ENCODE results near the gene HDAC4. TPM values are rescaled to one million over a fixed set of nuclear protein-coding genes. Genes with fewer than 3 reads are reported as not detected.

The HDAC4 gene
- total and polyA plus RNA-seq, 2 experiments from 2014 or later: 8.1 to 41.8 TPM

DNA sequence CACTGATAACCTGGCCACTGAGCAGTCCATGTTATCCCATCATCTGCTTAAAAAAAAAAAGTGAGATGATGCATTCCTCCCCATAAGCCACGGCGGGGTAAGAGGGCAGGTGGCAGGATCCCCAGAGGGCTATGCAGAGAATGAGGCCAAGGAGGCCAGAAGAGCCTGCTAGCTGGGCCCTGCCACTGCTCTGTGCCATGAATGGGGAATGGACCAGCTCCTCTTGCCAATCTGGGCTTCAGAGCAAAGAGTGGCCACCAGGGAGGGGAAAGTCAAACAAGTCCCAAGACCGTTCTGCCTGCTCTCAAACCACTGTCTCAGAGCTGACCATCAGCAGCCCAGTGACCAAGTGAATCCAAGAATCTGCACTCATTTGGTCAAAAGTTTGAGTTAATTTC lies 350.6 kb downstream of the HDAC4 start:
- no peaks in the 10 kb centered on the region for H3K9me3 Mint-ChIP-seq
- Histone ChIP-seq H3K27ac (ENCODE audit: low read depth) (no peak overlapping the region), H3K4me1 (ENCODE audit: insufficient read depth) (no peaks in the 10 kb centered on the region), H3K4me2 (no peak overlapping the region), H3K9me2 (ENCODE audit: insufficient read depth) (no peaks in the 10 kb centered on the region), H3K4me3 (no peak overlapping the region), H3F3A (replicated peaks; ENCODE audit: low read depth) (no peaks in the 10 kb centered on the region), H3K27me3 (ENCODE audit: insufficient read depth) (no peaks in the 10 kb centered on the region), H3K79me2 (replicated peaks; ENCODE audit: insufficient read depth) (no peaks in the 10 kb centered on the region), H4K20me1 (replicated peaks; ENCODE audit: insufficient read depth) (no peaks in the 10 kb centered on the region), H2AFZ (no peak overlapping the region), H3K36me3 (ENCODE audit: insufficient read depth) (no peaks in the 10 kb centered on the region)
- no peak overlapping the region for H3K27ac Mint-ChIP-seq
- DNase-seq (ENCODE audit: low spot score) (no peak), ATAC-seq (no peak)
- H3K27me3 Mint-ChIP-seq (ENCODE audit: insufficient read depth, low read depth, poor library complexity): peaks cover 8% of the 10 kb centered on the region
- peaks cover 13% of the 10 kb centered on the region; the same call in 2 of the 3 replicates for H3K36me3 Mint-ChIP-seq (ENCODE audit: low read depth)
- H3K4me1 Mint-ChIP-seq: no peaks in the 10 kb centered on the region
- peak; percentile 67 for TF ChIP-seq ZNF331 (CRISPR knock-in tag; IDR thresholded peaks at IDR 0.05; ENCODE audit: low read depth)
- TF ChIP-seq, protein P1, sequence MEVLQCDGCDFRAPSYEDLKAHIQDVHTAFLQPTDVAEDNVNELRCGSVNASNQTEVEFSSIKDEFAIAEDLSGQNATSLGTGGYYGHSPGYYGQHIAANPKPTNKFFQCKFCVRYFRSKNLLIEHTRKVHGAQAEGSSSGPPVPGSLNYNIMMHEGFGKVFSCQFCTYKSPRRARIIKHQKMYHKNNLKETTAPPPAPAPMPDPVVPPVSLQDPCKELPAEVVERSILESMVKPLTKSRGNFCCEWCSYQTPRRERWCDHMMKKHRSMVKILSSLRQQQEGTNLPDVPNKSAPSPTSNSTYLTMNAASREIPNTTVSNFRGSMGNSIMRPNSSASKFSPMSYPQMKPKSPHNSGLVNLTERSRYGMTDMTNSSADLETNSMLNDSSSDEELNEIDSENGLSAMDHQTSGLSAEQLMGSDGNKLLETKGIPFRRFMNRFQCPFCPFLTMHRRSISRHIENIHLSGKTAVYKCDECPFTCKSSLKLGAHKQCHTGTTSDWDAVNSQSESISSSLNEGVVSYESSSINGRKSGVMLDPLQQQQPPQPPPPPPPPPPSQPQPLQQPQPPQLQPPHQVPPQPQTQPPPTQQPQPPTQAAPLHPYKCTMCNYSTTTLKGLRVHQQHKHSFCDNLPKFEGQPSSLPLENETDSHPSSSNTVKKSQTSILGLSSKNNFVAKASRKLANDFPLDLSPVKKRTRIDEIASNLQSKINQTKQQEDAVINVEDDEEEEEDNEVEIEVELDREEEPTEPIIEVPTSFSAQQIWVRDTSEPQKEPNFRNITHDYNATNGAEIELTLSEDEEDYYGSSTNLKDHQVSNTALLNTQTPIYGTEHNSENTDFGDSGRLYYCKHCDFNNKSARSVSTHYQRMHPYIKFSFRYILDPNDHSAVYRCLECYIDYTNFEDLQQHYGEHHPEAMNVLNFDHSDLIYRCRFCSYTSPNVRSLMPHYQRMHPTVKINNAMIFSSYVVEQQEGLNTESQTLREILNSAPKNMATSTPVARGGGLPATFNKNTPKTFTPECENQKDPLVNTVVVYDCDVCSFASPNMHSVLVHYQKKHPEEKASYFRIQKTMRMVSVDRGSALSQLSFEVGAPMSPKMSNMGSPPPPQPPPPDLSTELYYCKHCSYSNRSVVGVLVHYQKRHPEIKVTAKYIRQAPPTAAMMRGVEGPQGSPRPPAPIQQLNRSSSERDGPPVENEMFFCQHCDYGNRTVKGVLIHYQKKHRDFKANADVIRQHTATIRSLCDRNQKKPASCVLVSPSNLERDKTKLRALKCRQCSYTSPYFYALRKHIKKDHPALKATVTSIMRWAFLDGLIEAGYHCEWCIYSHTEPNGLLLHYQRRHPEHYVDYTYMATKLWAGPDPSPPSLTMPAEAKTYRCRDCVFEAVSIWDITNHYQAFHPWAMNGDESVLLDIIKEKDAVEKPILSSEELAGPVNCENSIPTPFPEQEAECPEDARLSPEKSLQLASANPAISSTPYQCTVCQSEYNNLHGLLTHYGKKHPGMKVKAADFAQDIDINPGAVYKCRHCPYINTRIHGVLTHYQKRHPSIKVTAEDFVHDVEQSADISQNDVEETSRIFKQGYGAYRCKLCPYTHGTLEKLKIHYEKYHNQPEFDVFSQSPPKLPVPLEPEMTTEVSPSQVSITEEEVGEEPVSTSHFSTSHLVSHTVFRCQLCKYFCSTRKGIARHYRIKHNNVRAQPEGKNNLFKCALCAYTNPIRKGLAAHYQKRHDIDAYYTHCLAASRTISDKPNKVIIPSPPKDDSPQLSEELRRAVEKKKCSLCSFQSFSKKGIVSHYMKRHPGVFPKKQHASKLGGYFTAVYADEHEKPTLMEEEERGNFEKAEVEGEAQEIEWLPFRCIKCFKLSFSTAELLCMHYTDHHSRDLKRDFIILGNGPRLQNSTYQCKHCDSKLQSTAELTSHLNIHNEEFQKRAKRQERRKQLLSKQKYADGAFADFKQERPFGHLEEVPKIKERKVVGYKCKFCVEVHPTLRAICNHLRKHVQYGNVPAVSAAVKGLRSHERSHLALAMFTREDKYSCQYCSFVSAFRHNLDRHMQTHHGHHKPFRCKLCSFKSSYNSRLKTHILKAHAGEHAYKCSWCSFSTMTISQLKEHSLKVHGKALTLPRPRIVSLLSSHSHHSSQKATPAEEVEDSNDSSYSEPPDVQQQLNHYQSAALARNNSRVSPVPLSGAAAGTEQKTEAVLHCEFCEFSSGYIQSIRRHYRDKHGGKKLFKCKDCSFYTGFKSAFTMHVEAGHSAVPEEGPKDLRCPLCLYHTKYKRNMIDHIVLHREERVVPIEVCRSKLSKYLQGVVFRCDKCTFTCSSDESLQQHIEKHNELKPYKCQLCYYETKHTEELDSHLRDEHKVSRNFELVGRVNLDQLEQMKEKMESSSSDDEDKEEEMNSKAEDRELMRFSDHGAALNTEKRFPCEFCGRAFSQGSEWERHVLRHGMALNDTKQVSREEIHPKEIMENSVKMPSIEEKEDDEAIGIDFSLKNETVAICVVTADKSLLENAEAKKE (CRISPR knock-in tag; IDR thresholded peaks at IDR 0.05): no peak
- TF ChIP-seq, protein P2, sequence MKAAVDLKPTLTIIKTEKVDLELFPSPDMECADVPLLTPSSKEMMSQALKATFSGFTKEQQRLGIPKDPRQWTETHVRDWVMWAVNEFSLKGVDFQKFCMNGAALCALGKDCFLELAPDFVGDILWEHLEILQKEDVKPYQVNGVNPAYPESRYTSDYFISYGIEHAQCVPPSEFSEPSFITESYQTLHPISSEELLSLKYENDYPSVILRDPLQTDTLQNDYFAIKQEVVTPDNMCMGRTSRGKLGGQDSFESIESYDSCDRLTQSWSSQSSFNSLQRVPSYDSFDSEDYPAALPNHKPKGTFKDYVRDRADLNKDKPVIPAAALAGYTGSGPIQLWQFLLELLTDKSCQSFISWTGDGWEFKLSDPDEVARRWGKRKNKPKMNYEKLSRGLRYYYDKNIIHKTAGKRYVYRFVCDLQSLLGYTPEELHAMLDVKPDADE (IDR thresholded peaks at IDR 0.05): no peak
- no peak overlapping the region for H3K4me3 Mint-ChIP-seq

All from GM23338 (cell line).